KOPT-K1 (cell line): ENCODE results near the gene ZNF521.

Experiments
- H3K27ac ChIP-seq: fragments of 200-600 bp; sonication (generic); 2 replicates; pipeline ENCODE4 v1.5.1; 2016; ENCODE audit warnings: antibody characterized with exemption, mild to moderate bottlenecking, low read depth, low read length; ENCODE audit not compliant: poor library complexity, severe bottlenecking
- H3K36me3 ChIP-seq: fragments of 200-600 bp; sonication (generic); 2 replicates; pipeline ENCODE4 v1.5.1; 2017; ENCODE audit warnings: antibody characterized with exemption, mild to moderate bottlenecking, low read length, moderate library complexity; ENCODE audit not compliant: insufficient read depth
- H3K9me3 ChIP-seq: fragments of 200-600 bp; sonication (generic); 2 replicates; pipeline ENCODE4 v1.5.1; 2017; ENCODE audit warnings: antibody characterized with exemption, low read length, mild to moderate bottlenecking; ENCODE audit not compliant: insufficient read depth, poor library complexity, severe bottlenecking

The ZNF521 gene

DNA sequence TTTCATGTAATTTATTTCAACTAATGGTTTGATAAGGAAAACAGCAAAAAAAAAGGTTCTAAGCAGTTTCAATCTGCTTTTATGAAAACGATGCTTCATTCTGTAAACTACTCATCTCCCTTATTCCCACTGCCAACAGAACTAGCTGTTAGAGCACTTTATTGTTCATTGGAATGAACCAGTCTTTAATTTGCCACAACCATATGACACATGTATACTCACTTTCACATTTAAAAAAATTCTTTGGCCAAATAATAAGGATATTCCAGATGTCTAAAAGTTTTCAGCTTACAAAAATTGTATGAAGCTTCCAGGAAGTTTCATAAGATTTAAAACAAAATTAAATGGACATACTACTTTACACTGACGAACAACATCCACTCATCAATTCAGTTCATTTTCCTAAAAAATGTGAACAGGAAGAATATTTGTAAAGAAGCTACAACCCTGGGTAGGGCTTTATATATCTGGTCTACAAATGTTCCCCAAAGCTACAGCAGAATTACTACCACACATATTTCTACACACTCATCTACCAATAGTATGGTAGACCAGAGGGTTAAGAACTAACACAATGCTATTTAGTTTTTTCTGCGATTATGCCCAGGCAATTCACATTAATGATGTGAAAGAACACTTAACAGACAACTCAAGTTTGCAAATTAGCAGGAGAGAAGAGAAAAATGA lies 37.7 kb downstream of the ZNF521 start:
- no peaks in the 10 kb centered on the region for H3K9me3 ChIP-seq

DNA sequence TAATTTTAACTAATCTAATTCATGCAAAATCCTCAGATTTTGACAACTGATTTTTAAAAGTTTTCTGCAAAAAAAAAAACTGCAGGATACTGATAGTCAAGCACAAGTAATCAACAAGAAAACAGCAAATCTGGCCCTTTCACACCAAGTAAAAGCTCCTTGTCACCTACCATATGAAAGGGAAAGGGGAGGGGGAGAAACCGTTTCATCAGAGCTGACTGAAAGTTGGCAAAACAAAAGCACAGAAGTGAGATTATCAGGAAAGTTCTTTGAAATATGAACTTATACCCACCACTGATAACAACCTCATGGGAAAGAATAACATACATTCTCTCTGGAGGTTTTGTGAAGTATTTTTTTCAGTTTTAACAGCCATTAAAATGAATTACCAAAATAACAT lies 38.7 kb downstream of the ZNF521 start:
- Histone ChIP-seq H3K27ac (no peak overlapping the region), H3K36me3 (no peaks in the 10 kb centered on the region), H3K9me3 (no peaks in the 10 kb centered on the region)

More for the DNA sequence above, 37.7 kb downstream of the ZNF521 start:
- H3K36me3 ChIP-seq = no peaks in the 10 kb centered on the region
- H3K27ac ChIP-seq = no peak overlapping the region

DNA sequence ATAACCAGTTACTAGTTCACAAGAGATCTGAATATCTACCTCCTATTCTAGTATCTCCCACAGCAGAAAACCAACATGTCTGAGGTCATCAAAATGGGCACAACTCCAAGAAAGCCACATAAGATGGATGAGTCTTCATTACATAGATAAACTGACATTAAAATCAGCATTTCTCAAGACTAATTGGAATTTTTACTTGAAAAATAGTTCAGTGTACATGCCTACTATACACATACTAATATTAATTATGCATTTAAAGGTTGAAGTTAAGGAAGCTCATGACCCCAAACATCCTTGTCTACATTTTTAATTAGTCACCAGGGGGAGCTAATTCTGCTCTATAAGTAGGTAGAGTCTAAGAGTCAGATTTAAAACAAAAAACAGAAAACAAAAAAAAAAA lies 41.9 kb downstream of the ZNF521 start:
- Histone ChIP-seq H3K36me3 (no peaks in the 10 kb centered on the region), H3K27ac (no peak overlapping the region), H3K9me3 (no peaks in the 10 kb centered on the region)

DNA sequence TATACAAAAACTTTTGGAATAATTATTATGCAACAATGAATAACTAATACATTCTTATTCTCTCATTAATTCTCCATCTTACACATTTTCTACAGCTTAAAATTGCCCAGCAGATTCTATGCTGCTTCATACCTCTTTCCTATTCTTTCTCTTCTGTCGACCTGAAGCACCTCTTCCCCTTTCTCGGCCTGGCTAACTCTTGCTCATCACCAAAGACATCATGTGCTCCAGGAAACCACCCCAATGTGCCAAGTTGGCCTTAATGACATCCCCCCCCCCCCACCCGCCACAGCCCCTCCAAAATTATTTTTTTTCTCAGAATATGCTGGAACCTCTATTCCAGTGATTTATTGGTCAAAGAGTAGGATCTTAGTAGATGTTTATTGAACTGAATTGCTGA lies 43.6 kb downstream of the ZNF521 start:
- Histone ChIP-seq H3K36me3 (no peaks in the 10 kb centered on the region), H3K27ac (no peak overlapping the region), H3K9me3 (no peaks in the 10 kb centered on the region)

DNA sequence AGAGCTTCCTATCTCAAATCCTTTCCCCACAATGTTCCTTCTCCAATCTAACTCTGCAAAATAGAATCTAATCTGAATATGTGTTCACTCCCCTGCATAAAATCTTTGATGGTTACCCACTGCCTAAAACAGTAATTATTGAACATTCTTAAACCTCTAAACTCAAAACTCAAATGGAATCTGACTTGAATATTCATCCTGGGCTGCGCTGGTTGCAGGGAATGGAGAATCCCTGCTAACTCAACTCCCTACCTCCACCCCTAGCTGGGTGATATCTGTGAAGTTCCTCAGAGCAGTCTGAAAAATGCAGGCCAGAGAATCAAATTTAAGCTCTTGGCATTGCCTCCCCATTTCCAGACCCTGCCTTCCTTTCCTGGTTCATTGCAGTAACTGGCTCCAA lies 44.8 kb downstream of the ZNF521 start:
- Histone ChIP-seq H3K36me3 (no peaks in the 10 kb centered on the region), H3K27ac (no peak overlapping the region), H3K9me3 (no peaks in the 10 kb centered on the region)

DNA sequence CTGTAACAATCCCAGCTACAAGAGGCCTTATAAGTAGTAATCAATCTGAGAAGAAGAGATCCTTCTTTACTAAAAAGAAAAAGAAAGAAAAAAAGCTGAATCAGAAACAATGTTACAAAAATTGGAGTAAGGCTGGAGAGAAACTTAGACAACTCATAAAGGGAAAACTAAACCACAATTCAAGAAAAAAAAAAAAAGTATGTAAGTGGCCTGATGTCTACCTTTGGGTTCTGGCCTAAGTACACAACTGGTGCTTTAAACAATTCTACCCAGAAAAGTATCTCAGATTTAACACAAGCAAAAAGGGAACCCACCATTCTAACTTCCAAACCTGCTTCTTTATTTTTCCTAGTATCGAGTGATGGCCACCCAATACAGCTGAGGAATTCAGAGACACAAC lies 45.3 kb downstream of the ZNF521 start:
- Histone ChIP-seq H3K9me3 (no peaks in the 10 kb centered on the region), H3K27ac (no peak overlapping the region), H3K36me3 (no peaks in the 10 kb centered on the region)

DNA sequence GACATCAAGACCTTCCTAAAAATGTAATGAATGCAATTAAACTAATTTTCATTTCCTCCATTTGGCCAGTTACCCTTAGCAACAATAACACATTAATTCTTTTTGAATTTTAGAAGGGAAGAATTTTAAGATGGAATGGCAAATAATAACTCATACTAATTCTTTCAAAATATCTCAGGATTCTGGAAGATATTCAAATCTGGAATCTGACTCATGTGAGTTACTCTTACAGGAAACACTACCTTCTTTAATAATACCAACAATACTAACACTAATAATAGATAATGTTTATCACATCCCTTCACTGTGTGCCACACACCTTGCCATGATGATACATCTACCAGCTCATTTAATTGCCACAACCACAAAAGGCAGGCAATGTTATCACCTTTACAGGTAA lies 46.4 kb downstream of the ZNF521 start:
- H3K36me3 ChIP-seq = no peaks in the 10 kb centered on the region
- no peak overlapping the region for H3K27ac ChIP-seq
- no peaks in the 10 kb centered on the region for H3K9me3 ChIP-seq

DNA sequence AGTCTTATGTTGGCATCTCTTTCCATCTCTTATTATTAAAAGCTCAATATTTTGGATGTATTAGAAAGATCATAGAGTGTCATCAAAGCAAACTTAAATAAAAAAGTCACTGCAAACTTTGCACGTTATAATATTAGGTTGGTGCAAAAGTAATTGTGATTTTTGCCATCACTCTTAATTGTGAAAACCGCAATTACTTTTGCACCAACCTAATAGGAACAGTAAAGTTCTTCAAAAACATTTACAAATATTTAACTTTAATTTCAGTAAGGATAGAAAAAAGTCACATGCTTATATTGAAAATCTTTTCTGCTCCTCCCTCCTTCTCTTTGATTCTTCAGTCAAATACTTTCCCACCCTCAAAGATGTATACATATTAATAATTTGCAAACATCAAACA lies 51.5 kb downstream of the ZNF521 start:
- no peaks in the 10 kb centered on the region for H3K36me3 ChIP-seq
- H3K27ac ChIP-seq = no peak overlapping the region
- H3K9me3 ChIP-seq = no peaks in the 10 kb centered on the region

DNA sequence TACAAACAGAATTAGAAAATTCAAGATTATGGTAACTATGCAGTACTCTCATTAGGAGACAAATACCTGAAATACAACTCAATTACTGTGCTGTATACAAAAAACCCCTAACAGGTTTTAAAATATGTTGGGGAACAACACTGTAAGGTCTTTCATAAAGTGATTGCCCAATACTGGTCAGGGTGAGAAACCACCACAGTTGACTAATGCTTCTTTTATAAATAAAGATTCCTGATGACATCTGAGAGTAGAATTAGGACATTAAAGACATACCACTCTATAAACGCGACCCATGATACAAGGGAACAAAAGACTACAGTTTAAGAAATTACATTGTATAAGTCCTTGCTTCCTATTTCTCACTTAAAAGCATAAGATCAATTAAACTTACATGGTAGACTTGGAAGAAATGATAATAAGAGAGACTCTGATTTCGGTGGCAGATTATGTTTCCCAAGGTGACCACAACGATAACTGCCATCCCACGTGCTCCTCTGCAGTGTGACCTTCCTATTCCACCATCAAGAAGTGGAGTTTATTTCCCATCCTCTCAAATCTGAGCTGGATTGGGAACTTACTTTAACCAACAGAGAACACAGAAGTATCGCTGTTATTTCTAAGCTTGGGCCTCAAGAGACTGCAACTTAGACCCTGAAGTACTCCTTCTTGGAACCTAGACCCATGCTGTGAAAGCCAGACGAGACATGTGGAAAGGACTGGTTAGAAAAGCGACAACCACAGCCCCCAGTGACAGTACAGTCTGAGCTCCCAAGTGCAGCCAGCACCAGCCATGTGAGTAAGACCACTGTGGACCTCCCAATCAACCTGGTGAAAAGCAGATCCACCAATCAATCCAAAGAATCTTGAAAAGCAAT lies 52.3 kb downstream of the ZNF521 start:
- Histone ChIP-seq H3K9me3 (no peaks in the 10 kb centered on the region), H3K27ac (no peak overlapping the region), H3K36me3 (no peaks in the 10 kb centered on the region)

DNA sequence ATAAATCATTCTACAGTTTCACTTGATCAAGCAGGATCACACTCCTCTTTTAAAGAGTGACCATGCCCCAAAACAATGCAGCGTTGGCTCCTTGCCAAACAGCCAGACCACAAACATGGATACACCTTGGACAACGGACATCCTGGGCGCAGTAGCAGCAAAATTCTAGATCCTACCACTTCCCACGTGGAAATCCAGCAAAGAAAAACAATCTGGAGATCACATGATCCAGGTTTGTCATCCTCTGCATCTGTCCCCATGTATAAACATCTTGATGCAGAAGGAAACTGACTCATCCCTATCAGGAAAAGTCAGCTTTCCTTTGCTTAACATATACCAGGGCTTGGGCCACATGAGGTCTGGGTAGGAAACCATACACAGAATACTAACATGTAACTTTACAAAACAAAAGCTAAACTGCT lies 53.1 kb downstream of the ZNF521 start:
- Histone ChIP-seq H3K36me3 (no peaks in the 10 kb centered on the region), H3K9me3 (no peaks in the 10 kb centered on the region), H3K27ac (no peak overlapping the region)

DNA sequence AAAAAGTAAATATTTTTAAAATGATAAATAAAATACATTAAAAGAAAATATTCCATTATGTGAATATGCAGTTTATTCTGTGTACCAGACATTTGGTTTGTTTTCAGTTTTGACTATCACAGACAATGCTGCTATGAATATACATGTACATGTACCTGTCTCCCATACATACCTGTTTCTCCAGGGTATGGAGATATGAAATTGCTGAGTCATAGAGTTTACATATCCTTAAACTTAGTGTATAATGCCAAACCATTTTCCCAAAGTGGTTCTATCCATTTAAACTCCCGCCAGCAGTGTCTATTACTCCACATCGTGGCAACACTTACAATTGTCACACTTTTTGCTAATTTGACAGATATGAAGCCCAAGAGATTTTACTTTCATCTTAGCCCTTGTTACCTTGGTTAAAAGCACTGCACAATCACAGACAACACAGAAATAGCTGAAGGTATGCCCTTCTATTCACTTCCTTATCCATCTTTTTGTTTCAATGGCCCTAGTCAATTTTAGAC lies 56.3 kb downstream of the ZNF521 start:
- Histone ChIP-seq H3K36me3 (no peaks in the 10 kb centered on the region), H3K9me3 (no peaks in the 10 kb centered on the region), H3K27ac (no peak overlapping the region)

DNA sequence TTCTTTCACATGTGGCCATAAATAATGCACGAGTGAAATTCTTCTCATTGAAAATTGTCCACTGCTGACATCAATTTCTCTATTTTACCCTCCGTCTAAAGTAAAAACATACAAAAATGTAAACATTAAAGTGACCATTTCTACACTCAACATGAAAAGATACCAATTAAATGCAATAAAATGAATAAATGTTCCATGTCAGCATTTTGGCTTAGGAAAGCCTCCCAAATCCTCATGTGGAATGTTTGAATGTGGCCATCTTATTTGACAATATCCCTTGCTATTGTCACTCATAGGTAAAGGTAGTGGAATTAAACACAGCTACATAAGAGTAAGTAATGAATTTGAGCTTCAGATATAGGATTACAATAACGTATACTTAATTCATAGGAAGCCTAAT lies 60.8 kb downstream of the ZNF521 start:
- Histone ChIP-seq H3K9me3 (no peaks in the 10 kb centered on the region), H3K36me3 (no peaks in the 10 kb centered on the region), H3K27ac (no peak overlapping the region)

DNA sequence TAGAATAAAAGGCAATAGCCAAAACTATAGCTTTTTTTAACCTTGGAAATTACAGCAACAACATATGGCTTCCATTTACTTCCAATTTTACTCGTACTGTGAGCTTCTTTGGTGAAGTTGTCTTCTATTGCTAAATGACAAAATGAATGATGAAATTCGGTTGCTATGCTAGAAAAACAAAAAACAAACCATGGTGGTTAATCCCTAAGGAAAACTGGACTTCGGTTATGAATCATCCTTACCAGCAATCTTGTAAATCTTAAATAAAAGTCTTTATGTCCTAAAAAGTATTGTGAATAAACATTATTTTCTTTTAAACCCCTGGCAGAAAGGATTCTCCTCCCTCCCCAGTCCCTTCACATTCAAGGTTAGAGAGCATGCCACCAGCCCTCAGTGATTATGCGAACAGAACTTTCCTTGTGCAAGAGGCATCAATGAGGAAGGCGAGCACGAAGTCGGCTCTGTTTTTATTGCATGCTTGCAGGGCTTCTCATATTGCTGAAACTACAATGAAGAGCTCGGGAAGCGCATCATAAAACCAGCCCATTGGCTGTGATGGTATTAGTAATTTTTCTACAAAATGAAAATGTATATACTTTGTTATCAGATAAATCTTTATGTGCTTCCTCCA lies 62.9 kb downstream of the ZNF521 start:
- Histone ChIP-seq H3K9me3 (no peaks in the 10 kb centered on the region), H3K36me3 (no peaks in the 10 kb centered on the region), H3K27ac (no peak overlapping the region)

DNA sequence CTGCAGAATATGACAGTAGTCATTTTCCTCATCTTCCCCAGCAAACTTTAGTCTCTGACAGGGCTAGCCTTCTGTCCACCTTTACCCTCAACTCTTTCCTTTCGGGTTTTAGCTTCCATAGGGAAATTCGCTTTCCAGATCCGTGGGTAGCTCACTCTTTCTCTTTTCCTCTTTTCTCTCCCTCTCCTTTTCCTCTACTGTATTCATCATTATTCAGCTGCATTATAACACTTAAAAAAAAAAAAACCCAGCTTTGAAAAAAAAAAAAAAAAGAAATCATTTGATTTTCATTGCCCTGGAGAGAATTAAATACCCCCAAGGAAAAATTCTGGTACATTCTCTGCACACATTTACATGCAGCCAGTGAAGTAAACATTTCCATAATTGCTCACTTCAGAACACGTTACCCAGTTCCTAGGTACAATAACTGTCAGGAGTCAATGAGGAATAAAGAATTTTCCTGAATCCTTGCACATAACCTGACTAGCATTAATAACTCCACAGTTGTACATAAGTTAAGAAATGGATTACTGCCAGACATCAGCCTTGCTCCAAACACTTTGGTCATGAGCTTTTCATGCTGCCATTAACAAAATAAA lies 63.5 kb downstream of the ZNF521 start:
- H3K36me3 ChIP-seq = no peaks in the 10 kb centered on the region
- no peaks in the 10 kb centered on the region for H3K9me3 ChIP-seq
- H3K27ac ChIP-seq = no peak overlapping the region

DNA sequence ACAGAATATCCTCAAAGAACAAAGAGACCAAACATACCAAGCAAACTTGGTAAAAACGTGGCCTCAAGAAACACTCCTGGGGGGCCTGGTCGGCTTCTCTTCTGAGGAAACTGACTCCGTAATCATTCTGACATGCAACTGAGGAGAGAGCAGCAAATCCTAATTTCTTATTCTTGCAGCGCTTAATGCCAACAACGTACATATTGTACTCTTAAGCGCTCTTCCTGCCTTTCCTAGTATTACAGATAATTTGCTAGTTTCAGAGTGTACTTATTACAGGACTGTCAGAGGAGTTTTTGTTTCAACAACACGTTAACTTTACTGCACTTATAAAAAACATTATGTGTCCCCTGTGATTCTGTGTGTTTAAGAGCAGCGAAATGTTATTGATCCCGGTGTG lies 64.9 kb downstream of the ZNF521 start:
- H3K9me3 ChIP-seq = no peaks in the 10 kb centered on the region
- no peaks in the 10 kb centered on the region for H3K36me3 ChIP-seq
- H3K27ac ChIP-seq = no peak overlapping the region
